Urothelium cell line (cell line): ENCODE results near the gene CDK5RAP2.
"Not testable (repeated sequence)": the region's sequence is repeated elsewhere in the genome, so short reads cannot be mapped to it uniquely, and the experiment has no call there.

Experiments
- DNase-seq: peaks from one replicate; pipeline ENCODE4 v3.0.0; 2011; ENCODE audit warnings: low spot score, mixed read lengths
- FAIRE-seq: peaks from 2 replicates; lab custom pipeline; 2011; peaks lifted over from hg19 to GRCh38; lab: Jason Lieb, UNC

Gene CDK5RAP2

DNA sequence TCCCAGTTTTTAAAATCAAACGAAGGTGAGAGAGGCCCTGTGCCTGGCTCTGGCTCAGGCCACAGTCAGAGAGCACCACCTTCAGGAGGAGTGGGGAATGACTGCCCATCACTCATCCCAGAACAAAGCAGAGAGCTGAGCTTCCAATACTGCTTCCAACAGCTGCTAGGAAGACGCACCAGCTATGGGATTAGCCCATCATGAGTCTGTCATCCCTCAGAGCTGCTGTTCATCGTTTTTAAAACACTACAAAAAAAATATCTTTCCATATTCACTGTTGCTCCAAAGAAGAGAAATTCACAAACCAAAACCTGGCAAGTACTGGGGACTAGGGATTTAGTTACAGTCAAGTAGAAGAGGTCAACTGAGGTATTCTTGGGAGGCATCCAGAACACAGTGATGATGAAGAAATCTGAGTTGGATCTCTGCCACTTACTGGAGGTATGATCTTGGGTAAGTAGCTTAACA lies 102.4 kb downstream of the CDK5RAP2 start:
- DNase-seq, result peak; percentile 57
- FAIRE-seq, result no peak

GRCh38 chr9:120475341-120475740 lies 104.6 kb downstream of the CDK5RAP2 start:
- no peak for FAIRE-seq
- DNase-seq, result no peak

- FAIRE-seq (no peak), DNase-seq (no peak)
Measured at GRCh38 chr9:120474591-120475243, 105.2 kb downstream of the CDK5RAP2 start.

DNA sequence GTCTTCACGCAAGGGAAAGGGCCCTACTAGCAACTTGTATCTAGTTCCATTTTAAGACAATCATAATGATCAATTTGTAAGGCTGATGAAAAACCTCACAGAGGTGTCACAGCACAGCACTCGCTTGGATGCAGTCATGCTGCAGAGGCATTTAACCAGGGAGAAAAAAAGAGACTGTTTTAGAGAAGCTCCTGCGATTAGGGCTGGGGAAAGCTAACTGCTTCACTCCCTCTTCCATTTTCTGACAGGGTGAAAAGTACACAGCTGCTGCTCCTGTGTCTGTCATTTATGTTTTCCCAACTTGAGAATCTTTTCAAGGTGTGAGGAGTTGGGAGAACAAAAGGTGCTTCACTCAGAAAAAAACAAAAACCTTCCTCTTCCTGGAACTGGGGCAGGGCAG lies 106.4 kb downstream of the CDK5RAP2 start:
- no peak for FAIRE-seq

DNA sequence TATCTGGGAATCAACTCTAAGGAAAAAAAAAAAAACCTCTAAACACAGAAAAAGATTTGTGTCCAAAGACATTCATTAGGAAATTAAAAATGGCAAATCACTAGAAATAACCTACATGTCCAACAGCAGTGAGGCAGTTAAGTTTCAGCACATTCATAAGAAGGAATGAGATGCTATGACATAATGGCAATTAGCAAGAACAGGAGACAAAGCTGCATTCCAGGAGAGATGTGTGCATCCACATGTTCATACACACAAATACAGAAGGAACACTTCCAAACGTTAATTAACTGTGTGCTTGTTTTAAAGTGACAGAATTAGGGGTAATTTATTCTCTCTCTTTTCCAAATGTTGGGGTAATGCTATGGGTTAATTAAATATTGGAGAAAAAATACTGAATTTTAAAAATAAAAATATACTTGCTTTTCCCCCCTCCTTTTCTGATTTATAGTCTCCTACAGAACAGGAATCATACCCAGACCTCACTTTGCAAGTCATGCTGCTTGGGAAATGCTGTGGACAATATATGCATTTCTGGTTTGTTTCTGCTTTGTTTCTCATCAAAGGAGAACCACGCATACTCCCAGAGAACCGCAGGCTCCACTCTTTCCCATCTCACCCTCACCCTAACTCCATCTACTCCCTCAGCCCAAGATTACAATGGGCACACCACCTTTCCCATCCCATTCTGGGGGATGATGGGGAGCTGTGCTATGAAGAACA lies 114.1 kb downstream of the CDK5RAP2 start:
- no peak for FAIRE-seq
- no peak for DNase-seq

More for the DNA sequence above, 106.4 kb downstream of the CDK5RAP2 start:
- DNase-seq, result no peak

GRCh38 chr9:120464887-120465421 lies 115.0 kb downstream of the CDK5RAP2 start:
- no peak for FAIRE-seq

DNA sequence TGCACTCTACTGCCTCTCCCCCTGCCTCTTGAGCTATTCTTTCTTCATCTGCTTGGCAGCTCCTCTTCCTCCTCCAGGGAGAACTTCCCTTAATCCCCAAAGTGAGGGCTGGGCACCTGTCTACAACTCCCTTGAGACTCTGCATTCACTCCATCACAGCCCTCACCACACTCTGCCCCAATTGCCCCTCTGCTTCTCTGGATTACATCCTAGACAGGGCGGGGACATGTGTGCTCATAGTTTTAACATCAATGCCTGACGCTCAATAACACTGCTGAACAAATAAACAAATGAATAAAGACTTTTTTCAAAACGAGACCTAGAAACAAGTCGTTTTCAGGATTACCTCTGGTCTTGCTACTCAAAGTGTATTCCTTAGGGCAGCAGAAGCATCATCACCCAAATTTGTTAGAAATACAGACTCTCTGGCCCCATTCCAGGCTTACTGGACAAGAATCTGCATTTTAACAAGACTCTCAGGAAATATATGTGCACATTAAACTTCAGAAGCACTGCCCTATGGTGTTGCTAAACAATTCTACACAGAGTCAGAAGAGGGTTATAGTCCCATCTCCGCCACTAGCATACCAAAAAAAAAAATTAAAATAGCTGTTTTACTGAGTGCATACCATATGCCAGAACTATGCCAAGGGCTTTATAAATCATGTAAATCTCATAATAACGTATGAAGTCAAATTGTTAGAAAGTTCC lies 115.6 kb downstream of the CDK5RAP2 start:
- FAIRE-seq (no peak), DNase-seq (no peak)

More at GRCh38 chr9:120464887-120465421, 115.0 kb downstream of the CDK5RAP2 start:
- DNase-seq, result no peak

GRCh38 chr9:120463765-120464164 lies 116.2 kb downstream of the CDK5RAP2 start:
- DNase-seq (no peak), FAIRE-seq (no peak)

GRCh38 chr9:120461677-120462076 lies 118.3 kb downstream of the CDK5RAP2 start:
- DNase-seq, FAIRE-seq: not testable (repeated sequence)

- no peak for DNase-seq
- FAIRE-seq, result no peak
Measured at GRCh38 chr9:120456218-120456617, 123.7 kb downstream of the CDK5RAP2 start.

- FAIRE-seq, result no peak
- no peak for DNase-seq
Measured at GRCh38 chr9:120454467-120454866, 125.5 kb downstream of the CDK5RAP2 start.

DNA sequence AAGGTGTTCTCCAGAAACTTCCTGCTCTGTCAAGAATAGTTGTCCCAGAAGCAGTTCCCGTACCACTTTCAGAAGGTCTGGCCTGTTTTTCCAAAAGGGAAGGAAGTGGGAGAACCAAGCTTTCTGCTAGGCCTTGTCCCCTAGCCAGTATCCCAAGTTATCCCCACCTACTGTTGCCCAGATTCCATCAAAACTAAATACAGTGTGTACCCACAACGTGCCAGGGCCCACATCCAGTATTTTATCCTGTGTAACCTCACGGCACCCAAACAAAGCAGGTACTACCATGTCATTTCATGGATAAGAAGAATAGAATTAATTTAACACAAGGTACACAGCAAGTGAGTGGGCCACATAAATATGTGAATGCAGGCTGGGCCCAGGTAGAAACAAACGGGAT lies 126.2 kb downstream of the CDK5RAP2 start:
- DNase-seq (no peak), FAIRE-seq (no peak)

GRCh38 chr9:120452631-120453030 lies 127.3 kb downstream of the CDK5RAP2 start:
- FAIRE-seq, result no peak
- no peak for DNase-seq

- FAIRE-seq (no peak), DNase-seq (no peak)
Measured at GRCh38 chr9:120450916-120451315, 129.1 kb downstream of the CDK5RAP2 start.

- FAIRE-seq (no peak), DNase-seq (no peak)
Measured at GRCh38 chr9:120449566-120449965, 130.4 kb downstream of the CDK5RAP2 start.

DNA sequence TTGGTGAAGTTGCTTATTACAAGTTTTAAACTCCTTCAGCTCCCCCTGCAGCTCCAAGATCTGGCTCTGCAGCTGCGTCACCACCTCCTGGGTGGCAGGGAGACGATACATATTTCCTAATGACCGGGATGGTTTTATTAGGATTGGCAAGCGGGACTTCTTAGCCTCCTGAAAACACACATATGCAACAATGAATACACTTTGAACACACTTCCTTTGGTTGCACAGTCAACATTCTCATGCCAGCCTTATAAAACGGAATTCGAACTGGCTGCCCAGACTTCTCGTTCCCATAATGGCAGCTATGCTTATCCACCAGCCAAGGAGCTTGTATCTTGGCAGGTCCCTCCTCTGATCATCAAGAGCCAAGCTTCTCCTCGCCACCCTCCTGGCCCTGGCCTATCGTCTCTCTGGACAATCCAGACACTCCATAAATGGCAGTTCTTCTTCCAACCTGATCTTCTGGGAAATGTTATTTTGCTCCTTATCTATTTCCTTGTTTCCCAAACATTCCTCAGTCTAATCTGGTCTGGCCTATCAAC lies 131.9 kb downstream of the CDK5RAP2 start:
- DNase-seq (no peak), FAIRE-seq (no peak)

- DNase-seq (no peak), FAIRE-seq (no peak)
Measured at GRCh38 chr9:120446671-120447070, 133.3 kb downstream of the CDK5RAP2 start.

- no peak for FAIRE-seq
- DNase-seq, result no peak
Measured at GRCh38 chr9:120443976-120444375, 136.0 kb downstream of the CDK5RAP2 start.

DNA sequence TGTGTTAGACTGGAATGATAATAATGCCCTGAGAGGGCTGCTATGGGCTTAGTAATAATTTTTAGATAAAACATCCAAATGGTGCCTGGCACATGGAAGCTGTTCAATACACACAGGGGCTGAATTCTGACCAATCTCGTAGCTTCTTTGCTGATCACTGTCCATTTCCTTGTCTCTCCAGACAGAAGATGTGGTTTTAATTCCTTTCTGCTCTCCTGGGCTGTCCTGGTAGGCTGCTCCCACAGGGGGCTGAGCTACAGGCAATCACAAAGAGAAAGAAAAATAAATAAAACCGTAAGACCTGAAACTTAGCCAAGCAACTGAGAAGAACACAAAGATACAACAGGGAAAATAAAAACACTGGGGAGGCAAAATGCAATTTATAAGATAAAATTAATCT lies 136.5 kb downstream of the CDK5RAP2 start:
- DNase-seq (no peak), FAIRE-seq (no peak)

DNA sequence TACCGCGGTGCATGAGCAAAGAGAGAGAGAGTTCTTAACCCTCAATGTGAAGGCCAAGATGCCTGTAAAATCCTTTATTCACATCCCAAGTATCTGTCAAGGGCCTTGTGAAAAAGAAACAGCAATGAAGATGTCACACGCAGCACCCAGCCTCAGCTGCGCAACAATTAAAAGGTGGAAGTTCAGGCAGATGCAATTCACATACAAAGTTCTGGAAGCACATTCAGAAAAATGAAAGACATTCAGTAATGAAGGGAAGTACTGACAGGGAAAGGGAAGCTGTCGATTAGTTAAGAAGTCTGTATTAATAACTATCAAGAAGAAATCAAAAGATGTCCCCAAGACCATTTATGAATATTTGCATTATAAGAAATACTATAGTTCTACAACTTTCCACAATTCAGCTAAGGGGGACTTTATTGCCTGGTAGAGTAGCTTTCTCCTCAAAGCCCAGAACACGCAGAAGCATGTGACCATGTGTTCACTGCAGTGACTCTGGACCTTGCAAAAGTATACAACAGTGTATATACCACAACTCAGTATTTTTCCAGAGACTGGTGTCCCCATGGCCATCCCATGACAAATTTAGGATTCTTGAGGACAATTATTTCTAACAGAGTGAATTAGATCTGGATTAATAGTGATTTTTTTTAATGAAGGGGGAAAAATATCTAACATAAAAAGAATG lies 137.5 kb downstream of the CDK5RAP2 start:
- FAIRE-seq, result no peak

More for the DNA sequence above, 137.5 kb downstream of the CDK5RAP2 start:
- no peak for DNase-seq
